Activated T-helper 2 cell treated with anti-CD3 and anti-CD28 coated beads, Interferon-gamma antibody, Interleukin-2, Interleukin-4, amounts not matched to agents 10 μg/mL and 5 μg/mL and 100 μg/mL, durations not matched to agents 14 hours and 24 hours and 36 hours (primary cell): ENCODE data around the gene RANBP10. TPM values are rescaled to one million over a fixed set of nuclear protein-coding genes. Genes with fewer than 3 reads are reported as not detected.
"Not testable (repeated sequence)": the region's sequence is repeated elsewhere in the genome, so short reads cannot be mapped to it uniquely, and the experiment has no call there.

Source experiments
- DNase-seq: peaks from one replicate; pipeline ENCODE4 v3.0.0; 2021; ENCODE audit warnings: low spot score
- H3K27ac Mint-ChIP-seq: one replicate; pipeline ENCODE4 v1.8.0; 2021; ENCODE audit warnings: mixed read lengths
- H3K27me3 Mint-ChIP-seq: one replicate; pipeline ENCODE4 v1.8.0; 2021; ENCODE audit warnings: low read depth, mixed read lengths
- H3K36me3 Mint-ChIP-seq: one replicate; pipeline ENCODE4 v1.8.0; 2021; ENCODE audit warnings: low read depth, mixed read lengths
- H3K4me1 Mint-ChIP-seq: one replicate; pipeline ENCODE4 v1.8.0; 2021; ENCODE audit warnings: low read depth, mixed read lengths
- H3K4me3 Mint-ChIP-seq: one replicate; pipeline ENCODE4 v1.8.0; 2021; ENCODE audit warnings: low read depth, mild to moderate bottlenecking, moderate library complexity, mixed read lengths
- H3K9me3 Mint-ChIP-seq: one replicate; pipeline ENCODE4 v1.8.0; 2021; ENCODE audit warnings: mixed read lengths
- intact Hi-C: fragments of 100-400 bp; cut with micrococcal nuclease; formaldehyde crosslinking; loops from one replicate; pipeline ENCODE4 v1.15.1; 2023
- total RNA-seq: library from RNA; stranded (reverse); gene quantifications from 2 replicates; pipeline ENCODE4 v1.2.3, GENCODE V29; 2022

Gene RANBP10
- total RNA-seq, 1 donor from 2014 or later: 17.3 TPM

DNA sequence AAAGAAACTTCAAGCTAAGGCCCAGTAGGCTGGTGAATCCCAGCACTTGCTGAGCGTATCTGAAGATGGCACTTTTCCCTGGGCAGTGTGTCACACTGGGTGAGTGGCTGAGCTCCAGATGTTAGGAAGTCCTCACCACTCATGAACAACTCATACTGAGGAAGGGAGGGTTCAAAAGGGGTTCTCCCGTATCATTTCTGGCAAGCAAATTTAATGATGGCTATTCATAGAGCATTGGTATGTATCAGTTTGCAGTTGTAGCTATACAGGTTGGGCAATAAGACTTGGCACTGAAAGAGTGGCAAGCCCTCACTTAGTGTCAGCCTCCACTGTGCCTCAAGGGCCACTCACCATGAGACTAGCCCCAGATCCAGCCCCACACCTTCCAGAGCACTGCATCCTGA is 98.0 kb downstream of the RANBP10 start:
- Mint-ChIP-seq H3K4me3 (no peak overlapping the region), H3K36me3 (peaks cover 5% of the 10 kb centered on the region), H3K4me1 (peaks cover 8% of the 10 kb centered on the region), H3K9me3 (no peaks in the 10 kb centered on the region), H3K27me3 (no peaks in the 10 kb centered on the region), H3K27ac (no peak overlapping the region)
- intact Hi-C loops: no loop called here
- DNase-seq: no peak

GRCh38 chr16:67707790-67708189 is 98.6 kb downstream of the RANBP10 start:
- intact Hi-C loops: no loop called here
- no peak for DNase-seq
- Mint-ChIP-seq H3K27ac (no peak overlapping the region), H3K36me3 (peaks cover 5% of the 10 kb centered on the region), H3K4me1 (peaks cover 13% of the 10 kb centered on the region), H3K27me3 (no peaks in the 10 kb centered on the region), H3K4me3 (no peak overlapping the region), H3K9me3 (no peaks in the 10 kb centered on the region)

DNA sequence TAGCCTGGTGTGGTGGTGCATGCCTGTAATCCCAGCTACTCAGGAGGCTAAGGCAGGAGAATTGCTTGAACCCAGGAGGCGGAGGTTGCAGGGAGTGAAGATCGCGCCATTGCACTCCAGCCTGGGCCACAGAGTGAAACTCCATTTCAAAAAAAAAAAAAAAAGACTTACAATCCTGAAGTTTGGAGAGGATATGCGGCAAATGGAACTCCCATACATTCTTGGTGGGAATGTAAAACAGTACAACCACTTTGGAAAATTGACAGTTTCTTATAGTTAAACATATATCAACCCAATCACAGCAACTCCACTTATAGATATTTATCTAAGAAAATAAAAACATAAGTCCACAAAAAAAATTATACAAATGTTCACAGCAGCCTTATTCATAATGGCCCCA is 99.2 kb downstream of the RANBP10 start:
- intact Hi-C loops: no loop called here
- peaks cover 5% of the 10 kb centered on the region for H3K36me3 Mint-ChIP-seq
- no peak overlapping the region for H3K27ac Mint-ChIP-seq
- no peak overlapping the region for H3K4me3 Mint-ChIP-seq
- no peaks in the 10 kb centered on the region for H3K27me3 Mint-ChIP-seq
- no peaks in the 10 kb centered on the region for H3K9me3 Mint-ChIP-seq
- peaks cover 14% of the 10 kb centered on the region for H3K4me1 Mint-ChIP-seq
- DNase-seq: no peak

- no peak for DNase-seq
Observed at GRCh38 chr16:67704110-67704509, 102.2 kb downstream of the RANBP10 start.

DNA sequence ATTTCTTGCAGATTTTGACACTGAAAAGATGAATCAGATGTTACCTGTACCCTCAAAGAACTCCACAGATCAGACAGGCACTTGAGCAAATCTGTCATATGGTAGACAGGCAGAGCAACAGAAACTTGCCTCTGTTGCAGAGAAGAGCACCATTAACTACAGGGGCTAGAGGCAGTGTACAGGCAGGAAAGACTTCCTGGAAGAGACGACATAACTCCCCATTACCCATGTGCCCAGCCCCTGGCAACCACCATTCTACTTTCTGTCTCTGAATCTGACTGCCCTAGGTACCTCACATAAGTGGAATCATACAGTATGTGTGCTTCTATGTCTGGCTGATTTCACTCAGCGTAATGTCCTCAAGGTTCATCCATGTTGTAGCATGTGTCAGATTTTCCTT is 102.7 kb downstream of the RANBP10 start:
- peaks cover 5% of the 10 kb centered on the region for H3K36me3 Mint-ChIP-seq
- H3K4me3 Mint-ChIP-seq: no peak overlapping the region
- peak overlapping the region; percentile 73 for H3K27ac Mint-ChIP-seq
- H3K9me3 Mint-ChIP-seq: no peaks in the 10 kb centered on the region
- peaks cover 14% of the 10 kb centered on the region for H3K4me1 Mint-ChIP-seq
- no peaks in the 10 kb centered on the region for H3K27me3 Mint-ChIP-seq
- intact Hi-C loops: no loop called here
- DNase-seq: no peak

More at GRCh38 chr16:67704110-67704509, 102.2 kb downstream of the RANBP10 start:
- Mint-ChIP-seq H3K27me3 (no peaks in the 10 kb centered on the region), H3K4me1 (peaks cover 14% of the 10 kb centered on the region), H3K4me3 (no peak overlapping the region), H3K36me3 (peaks cover 5% of the 10 kb centered on the region), H3K9me3 (no peaks in the 10 kb centered on the region), H3K27ac (no peak overlapping the region)
- intact Hi-C loops: no loop called here

GRCh38 chr16:67702130-67702529 is 104.2 kb downstream of the RANBP10 start:
- Mint-ChIP-seq H3K4me1 (peaks cover 14% of the 10 kb centered on the region), H3K27ac (no peak overlapping the region), H3K4me3 (no peak overlapping the region), H3K27me3 (no peaks in the 10 kb centered on the region), H3K9me3 (no peaks in the 10 kb centered on the region), H3K36me3 (peaks cover 5% of the 10 kb centered on the region)
- DNase-seq: no peak
- intact Hi-C loops: no loop called here

GRCh38 chr16:67701420-67701819 is 104.9 kb downstream of the RANBP10 start:
- Mint-ChIP-seq H3K4me3 (no peak overlapping the region), H3K9me3 (no peaks in the 10 kb centered on the region), H3K36me3 (peaks cover 5% of the 10 kb centered on the region), H3K27ac (no peak overlapping the region), H3K4me1 (peaks cover 14% of the 10 kb centered on the region), H3K27me3 (no peaks in the 10 kb centered on the region)
- no peak for DNase-seq
- intact Hi-C loops: no loop called here

GRCh38 chr16:67699265-67699664 is 107.1 kb downstream of the RANBP10 start:
- H3K27ac Mint-ChIP-seq: no peak overlapping the region
- intact Hi-C loops: no loop called here
- H3K4me3 Mint-ChIP-seq: no peak overlapping the region
- no peak for DNase-seq
- no peaks in the 10 kb centered on the region for H3K27me3 Mint-ChIP-seq
- no peaks in the 10 kb centered on the region for H3K9me3 Mint-ChIP-seq
- H3K36me3 Mint-ChIP-seq: peaks cover 5% of the 10 kb centered on the region
- H3K4me1 Mint-ChIP-seq: peaks cover 13% of the 10 kb centered on the region

- no peaks in the 10 kb centered on the region for H3K9me3 Mint-ChIP-seq
- H3K4me3 Mint-ChIP-seq: no peak overlapping the region
- H3K36me3 Mint-ChIP-seq: no peaks in the 10 kb centered on the region
- intact Hi-C loops: no loop called here
- H3K27ac Mint-ChIP-seq: no peak overlapping the region
- no peak for DNase-seq
- no peaks in the 10 kb centered on the region for H3K27me3 Mint-ChIP-seq
- H3K4me1 Mint-ChIP-seq: no peaks in the 10 kb centered on the region
Observed at GRCh38 chr16:67697422-67698185, 108.8 kb downstream of the RANBP10 start.

- Mint-ChIP-seq H3K9me3 (no peaks in the 10 kb centered on the region), H3K4me1 (peaks cover 1% of the 10 kb centered on the region), H3K27ac (no peak overlapping the region), H3K36me3 (no peaks in the 10 kb centered on the region), H3K27me3 (no peaks in the 10 kb centered on the region), H3K4me3 (no peak overlapping the region)
- intact Hi-C loops: no loop called here
- DNase-seq: no peak
Observed at GRCh38 chr16:67694611-67695010, 111.7 kb downstream of the RANBP10 start.

- DNase-seq, H3K27ac Mint-ChIP-seq, H3K4me1 Mint-ChIP-seq, H3K36me3 Mint-ChIP-seq, H3K9me3 Mint-ChIP-seq, H3K4me3 Mint-ChIP-seq, H3K27me3 Mint-ChIP-seq, intact Hi-C loops: not testable (repeated sequence)
Observed at GRCh38 chr16:67693517-67694285, 112.7 kb downstream of the RANBP10 start.

DNA sequence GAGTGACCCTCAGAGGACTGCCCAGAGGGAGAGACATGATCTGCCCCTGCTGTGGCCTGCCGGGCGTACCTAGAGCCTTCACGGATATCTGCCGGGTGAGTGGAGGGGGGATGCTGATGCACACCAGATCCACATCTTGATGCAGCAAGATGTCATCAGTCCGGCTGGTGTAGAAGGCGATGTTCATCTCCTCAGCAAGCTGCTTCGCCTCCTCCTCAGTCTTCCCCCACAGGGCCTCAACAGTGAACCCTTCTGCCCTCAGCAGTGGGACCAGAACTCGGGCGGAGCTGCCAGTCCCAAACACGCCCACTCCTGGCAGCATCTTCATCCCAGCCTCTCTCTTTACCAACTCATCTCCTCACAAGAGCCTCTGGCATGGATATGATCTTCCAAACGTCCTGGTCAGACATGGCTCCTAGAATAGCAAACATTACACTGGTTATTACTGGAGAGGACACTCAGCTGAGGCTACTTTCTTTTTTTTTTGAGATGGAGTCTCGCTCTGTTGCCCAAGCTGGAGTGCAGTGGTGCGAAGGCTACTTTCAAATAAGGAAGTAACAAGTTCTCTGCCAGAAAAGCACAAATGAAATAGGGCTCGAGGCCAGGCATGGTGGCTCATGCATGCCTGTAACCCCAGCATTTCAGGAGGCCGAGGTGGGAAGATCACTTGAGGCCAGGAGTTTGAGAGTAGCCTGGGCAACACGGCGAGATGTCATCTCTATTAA is 120.8 kb downstream of the RANBP10 start:
- Mint-ChIP-seq H3K4me1 (peaks cover 3% of the 10 kb centered on the region), H3K4me3 (no peak overlapping the region), H3K27ac (no peak overlapping the region), H3K9me3 (no peaks in the 10 kb centered on the region), H3K36me3 (peaks cover 19% of the 10 kb centered on the region), H3K27me3 (no peaks in the 10 kb centered on the region)
- intact Hi-C loops: no loop called here
- no peak for DNase-seq

DNA sequence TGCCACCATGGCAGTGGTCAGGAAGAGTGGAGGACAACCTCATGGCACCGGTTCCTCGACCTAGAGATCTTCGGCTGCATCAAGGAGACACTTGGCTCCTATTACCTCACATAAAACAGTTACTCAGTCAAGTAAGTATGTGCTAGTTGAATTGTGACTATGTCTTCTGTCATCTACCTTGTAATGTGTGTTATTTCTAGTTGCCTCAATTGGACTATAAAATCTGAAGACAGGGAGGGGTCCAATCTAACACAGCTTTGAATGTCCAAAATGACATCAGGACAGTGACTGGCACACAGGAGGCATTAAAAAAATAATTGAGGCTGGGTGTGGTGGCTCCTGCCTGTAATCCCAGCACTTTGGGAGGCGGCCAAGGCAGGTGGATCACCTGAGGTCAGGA is 122.6 kb downstream of the RANBP10 start:
- H3K9me3 Mint-ChIP-seq: no peaks in the 10 kb centered on the region
- H3K27ac Mint-ChIP-seq: no peak overlapping the region
- intact Hi-C loops: no loop called here
- H3K36me3 Mint-ChIP-seq: peaks cover 19% of the 10 kb centered on the region
- peaks cover 3% of the 10 kb centered on the region for H3K4me1 Mint-ChIP-seq
- DNase-seq: no peak
- H3K4me3 Mint-ChIP-seq: no peak overlapping the region
- H3K27me3 Mint-ChIP-seq: no peaks in the 10 kb centered on the region
